ENCODE data around the gene ZBTB40. TPM values are rescaled to one million over a fixed set of nuclear protein-coding genes. Genes with fewer than 3 reads are reported as not detected.

Gene ZBTB40
- total and polyA plus RNA-seq, 2 of the 13 experiments (the other 11 are each of a cell fraction or from before 2014, with no cell fraction given), result 8.8 to 16.5 TPM

DNA sequence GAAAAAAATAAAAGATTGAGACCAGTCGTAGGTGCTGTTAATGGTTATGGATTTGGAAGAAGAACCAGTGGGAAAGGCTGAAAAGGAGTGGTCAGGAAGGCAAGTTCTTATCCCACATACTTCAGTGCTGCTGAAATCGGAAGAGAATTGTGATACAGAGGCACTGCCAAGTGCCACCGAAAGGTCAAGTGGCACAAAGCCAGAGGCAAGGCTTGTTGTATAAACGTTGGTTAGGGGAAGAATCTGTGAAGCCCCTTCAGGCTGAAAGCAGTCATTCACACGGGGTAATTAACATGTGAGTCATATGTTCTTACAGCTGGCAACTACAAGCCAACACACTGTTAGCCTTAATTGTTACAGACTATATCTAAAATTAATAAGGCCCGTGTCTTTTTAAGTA is 48.8 kb downstream of the ZBTB40 start (continued):
- no peak for TF ChIP-seq EP300 (IDR thresholded peaks at IDR 0.05; ENCODE audit: low read depth in 2 of 2, low read length in 2 of 2)
- TF ChIP-seq EP300 (CRISPR knock-in tag; IDR thresholded peaks at IDR 0.05; ENCODE audit: borderline replicate concordance), result no peak
- no peak for TF ChIP-seq SNAPC5 (CRISPR knock-in tag; IDR thresholded peaks at IDR 0.05; ENCODE audit: borderline replicate concordance)
- no peak for TF ChIP-seq HDAC2 (CRISPR knock-in tag; IDR thresholded peaks at IDR 0.05)
- TF ChIP-seq, protein P1, sequence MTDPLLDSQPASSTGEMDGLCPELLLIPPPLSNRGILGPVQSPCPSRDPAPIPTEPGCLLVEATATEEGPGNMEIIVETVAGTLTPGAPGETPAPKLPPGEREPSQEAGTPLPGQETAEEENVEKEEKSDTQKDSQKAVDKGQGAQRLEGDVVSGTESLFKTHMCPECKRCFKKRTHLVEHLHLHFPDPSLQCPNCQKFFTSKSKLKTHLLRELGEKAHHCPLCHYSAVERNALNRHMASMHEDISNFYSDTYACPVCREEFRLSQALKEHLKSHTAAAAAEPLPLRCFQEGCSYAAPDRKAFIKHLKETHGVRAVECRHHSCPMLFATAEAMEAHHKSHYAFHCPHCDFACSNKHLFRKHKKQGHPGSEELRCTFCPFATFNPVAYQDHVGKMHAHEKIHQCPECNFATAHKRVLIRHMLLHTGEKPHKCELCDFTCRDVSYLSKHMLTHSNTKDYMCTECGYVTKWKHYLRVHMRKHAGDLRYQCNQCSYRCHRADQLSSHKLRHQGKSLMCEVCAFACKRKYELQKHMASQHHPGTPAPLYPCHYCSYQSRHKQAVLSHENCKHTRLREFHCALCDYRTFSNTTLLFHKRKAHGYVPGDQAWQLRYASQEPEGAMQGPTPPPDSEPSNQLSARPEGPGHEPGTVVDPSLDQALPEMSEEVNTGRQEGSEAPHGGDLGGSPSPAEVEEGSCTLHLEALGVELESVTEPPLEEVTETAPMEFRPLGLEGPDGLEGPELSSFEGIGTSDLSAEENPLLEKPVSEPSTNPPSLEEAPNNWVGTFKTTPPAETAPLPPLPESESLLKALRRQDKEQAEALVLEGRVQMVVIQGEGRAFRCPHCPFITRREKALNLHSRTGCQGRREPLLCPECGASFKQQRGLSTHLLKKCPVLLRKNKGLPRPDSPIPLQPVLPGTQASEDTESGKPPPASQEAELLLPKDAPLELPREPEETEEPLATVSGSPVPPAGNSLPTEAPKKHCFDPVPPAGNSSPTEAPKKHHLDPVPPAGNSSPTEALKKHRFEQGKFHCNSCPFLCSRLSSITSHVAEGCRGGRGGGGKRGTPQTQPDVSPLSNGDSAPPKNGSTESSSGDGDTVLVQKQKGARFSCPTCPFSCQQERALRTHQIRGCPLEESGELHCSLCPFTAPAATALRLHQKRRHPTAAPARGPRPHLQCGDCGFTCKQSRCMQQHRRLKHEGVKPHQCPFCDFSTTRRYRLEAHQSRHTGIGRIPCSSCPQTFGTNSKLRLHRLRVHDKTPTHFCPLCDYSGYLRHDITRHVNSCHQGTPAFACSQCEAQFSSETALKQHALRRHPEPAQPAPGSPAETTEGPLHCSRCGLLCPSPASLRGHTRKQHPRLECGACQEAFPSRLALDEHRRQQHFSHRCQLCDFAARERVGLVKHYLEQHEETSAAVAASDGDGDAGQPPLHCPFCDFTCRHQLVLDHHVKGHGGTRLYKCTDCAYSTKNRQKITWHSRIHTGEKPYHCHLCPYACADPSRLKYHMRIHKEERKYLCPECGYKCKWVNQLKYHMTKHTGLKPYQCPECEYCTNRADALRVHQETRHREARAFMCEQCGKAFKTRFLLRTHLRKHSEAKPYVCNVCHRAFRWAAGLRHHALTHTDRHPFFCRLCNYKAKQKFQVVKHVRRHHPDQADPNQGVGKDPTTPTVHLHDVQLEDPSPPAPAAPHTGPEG (CRISPR knock-in tag; IDR thresholded peaks at IDR 0.05), result no peak

DNA sequence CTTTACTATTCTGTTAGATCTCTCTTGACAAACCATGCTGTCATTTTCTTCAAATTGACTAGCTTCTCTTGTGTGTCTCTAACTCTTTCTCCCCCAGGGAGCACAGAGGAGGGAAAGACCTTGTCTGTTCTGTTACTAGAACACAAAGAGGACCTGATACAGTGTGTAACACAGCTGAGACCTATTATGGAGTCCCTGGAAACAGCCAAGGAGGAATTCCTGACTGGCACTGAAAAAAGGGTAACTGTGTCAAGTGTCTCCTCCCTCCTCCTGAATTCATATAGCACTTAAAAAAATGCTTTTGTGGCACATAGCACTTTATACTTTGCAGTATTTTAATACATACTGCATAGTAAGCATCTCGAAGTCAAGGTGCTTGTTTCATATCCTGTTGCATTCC is 50.6 kb downstream of the ZBTB40 start:
- H3K79me2 ChIP-seq (ENCODE audit: insufficient read depth, low read length), result peaks cover 2% of the 10 kb centered on the region
- H3K4me3 ChIP-seq (replicated peaks in 1 of 3; ENCODE audit: insufficient read depth in 1 of 3, low read depth in 2 of 3, low read length in 3 of 3), result no peak overlapping the region
- BruUV-seq (replicated peaks), result no TSS peak
- no peaks in the 10 kb centered on the region for H3K9me3 ChIP-seq (ENCODE audit: low read length)
- no peaks in the 10 kb centered on the region for H4K20me1 ChIP-seq (ENCODE audit: insufficient read depth, low read length)
- peaks cover 8 to 37% of the 10 kb centered on the region in 2 experiments; a peak in 4 of 5 replicates for H3K36me3 ChIP-seq (replicated peaks in 1 of 2; ENCODE audit: control insufficient read depth in 1 of 2, insufficient read depth in 2 of 2, low read length in 2 of 2)
- H3K4me1 ChIP-seq (ENCODE audit: insufficient read depth, low read length), result peaks cover 16% of the 10 kb centered on the region
- no peaks in the 10 kb centered on the region for H3K27me3 ChIP-seq (ENCODE audit: control insufficient read depth in 1 of 2, insufficient read depth in 2 of 2, low read length in 2 of 2)
- in situ Hi-C loops (cut with HindIII; ENCODE audit: extremely low pct_ligation_motif_present, low pct_unique_long_range_greater_than_20kb) (no loop called here), intact Hi-C loops (cut with micrococcal nuclease; ENCODE audit: unreplicated experiment) (loop anchor here (5.0 kb wide), 1 partner anchor 50 kb away; the partner anchor contains the start of gene ZBTB40)
- no peak overlapping the region for H3K27ac ChIP-seq (ENCODE audit: extremely low read length, insufficient read depth, low read length)
- TF ChIP-seq ZNF235 (CRISPR knock-in tag; IDR thresholded peaks at IDR 0.05; ENCODE audit: borderline replicate concordance) (no peak), ZNF232 (CRISPR knock-in tag; IDR thresholded peaks at IDR 0.05; ENCODE audit: borderline replicate concordance) (no peak), NFE2L1 (CRISPR knock-in tag; IDR thresholded peaks at IDR 0.05; ENCODE audit: borderline replicate concordance) (no peak)
- ATAC-seq (no peak), FAIRE-seq (no peak), DNase-seq (ENCODE audit: low spot score) (no peak)
- H3K4me2 ChIP-seq (ENCODE audit: low read depth, low read length), result no peak overlapping the region
- WGBS (ENCODE audit: low lambda C conversion rate), result 91% methylated on average over 1 of the region's 1 CpG
- H3K9ac ChIP-seq (ENCODE audit: insufficient read depth, low read depth, low read length), result no peak overlapping the region
- POLR2A ChIA-PET, result no interaction called here
- CTCF ChIA-PET (ENCODE audit: low intra/inter-chr PET ratio, low total read pairs), result no interaction called here
- no peak overlapping the region for H2AFZ ChIP-seq (ENCODE audit: low read length)

All from HepG2 (cell line).